Fibroblast of lung (primary cell): ENCODE data around the gene WDR93.

Experiments used
- CTCF ChIP-seq, 2 donors: IDR thresholded peaks in 1 of 2; conservative IDR thresholded peaks in 1 of 2; 1 replicate in 1 of 2; 2 replicates in 1 of 2; pipeline ENCODE4 v1.5.1; 2011 to 2012; ENCODE audit warnings: low read length in 2 of 2, control low read depth in 1 of 2, inconsistent platforms in 1 of 2, low read depth in 1 of 2, mild to moderate bottlenecking in 1 of 2
- EZH2 ChIP-seq: IDR thresholded peaks from 2 replicates; pipeline ENCODE4 v1.5.1; 2012; ENCODE audit warnings: low read length, control low read depth, mild to moderate bottlenecking; ENCODE audit errors: missing control alignments

GRCh38 chr15:89646416-89647141, 44.0 kb upstream of the WDR93 start:
- TF ChIP-seq CTCF (conservative IDR thresholded peaks at IDR 0.05 in 1 of 2, IDR thresholded peaks at IDR 0.05 in 1 of 2; ENCODE audit: low read depth in 1 of 2, low read length in 2 of 2) (no peak), EZH2 (no peak)
